HepG2 (cell line): ENCODE data around the gene RBP7. TPM values are rescaled to one million over a fixed set of nuclear protein-coding genes. Genes with fewer than 3 reads are reported as not detected.

Experiments used
- ATAC-seq: fragments of 200-7000 bp; cut with Tn5 transposase; 3 replicates; pipeline ENCODE4 v1.9.1; 2020; ENCODE audit warnings: mild to moderate bottlenecking, moderate library complexity
- BruUV-seq: library from RNA; stranded (reverse); fragments of 400-500 nt; replicated peaks from 2 replicates; lab custom pipeline; 2021; lab: Mats Ljungman, UMichigan
- CTCF ChIA-PET: fragments of 300-600 bp; formaldehyde crosslinking; extraction: SDS; loops from one replicate; lab custom pipeline; 2021; ENCODE audit warnings: low total read pairs, inconsistent platforms, low intra/inter-chr PET ratio; lab: Yijun Ruan, JAX
- POLR2A ChIA-PET: fragments of 350-600 bp; sonication (Branson Sonifier 250); formaldehyde crosslinking; loops from one replicate; lab custom pipeline; 2020; ENCODE audit warnings: antibody characterized with exemption, inconsistent platforms; lab: Yijun Ruan, JAX
- DNase-seq: peaks from one replicate; pipeline ENCODE4 v3.0.0-alpha.2; 2015; ENCODE audit warnings: low spot score
- FAIRE-seq: peaks from 3 replicates; lab custom pipeline; 2011; peaks lifted over from hg19 to GRCh38; lab: Jason Lieb, UNC
- H2AFZ ChIP-seq: one replicate; pipeline ENCODE4 v1.6.1; 2011; ENCODE audit warnings: low read length, inconsistent platforms
- H3K27ac ChIP-seq: fragments of 300-600 bp; 3 replicates; pipeline ENCODE4 v1.8.0; 2011; ENCODE audit warnings: mixed run types, mild to moderate bottlenecking, mixed read lengths, low read length, inconsistent platforms; ENCODE audit not compliant: insufficient read depth; ENCODE audit errors: extremely low read length
- H3K27me3 ChIP-seq, 2 experiments: fragments of 200-600 bp in 1 of 2; 2 replicates in 1 of 2; 3 replicates in 1 of 2; pipeline versions ENCODE4 v1.6.0 to v1.8.0; 2011; ENCODE audit warnings: low read length in 2 of 2, mild to moderate bottlenecking in 2 of 2, moderate library complexity in 2 of 2, inconsistent platforms in 1 of 2; ENCODE audit not compliant: insufficient read depth in 2 of 2, control insufficient read depth in 1 of 2
- H3K36me3 ChIP-seq, 2 experiments: fragments of 200-600 bp in 1 of 2; replicated peaks in 1 of 2; 2 replicates in 1 of 2; 3 replicates in 1 of 2; pipeline versions ENCODE4 v1.5.1 to v1.8.0; 2011; ENCODE audit warnings: low read length in 2 of 2, inconsistent platforms in 1 of 2; ENCODE audit not compliant: insufficient read depth in 2 of 2, control insufficient read depth in 1 of 2
- H3K4me1 ChIP-seq: 2 replicates; pipeline ENCODE4 v1.5.1; 2012; ENCODE audit warnings: low read length, inconsistent platforms; ENCODE audit not compliant: insufficient read depth
- H3K4me2 ChIP-seq: 2 replicates; pipeline ENCODE4 v1.6.0; 2011; ENCODE audit warnings: low read depth, low read length, inconsistent platforms
- H3K4me3 ChIP-seq, 3 experiments: fragments of 200-600 bp in 1 of 3; sonication (generic), shearing (Covaris generic) in 1 of 3; replicated peaks in 1 of 3; 2 replicates each; pipeline ENCODE4 v1.5.1; 2011 to 2016; ENCODE audit warnings: low read length in 3 of 3, inconsistent platforms in 2 of 3, low read depth in 2 of 3, mild to moderate bottlenecking in 2 of 3, control low read depth in 1 of 3, mixed read lengths in 1 of 3; ENCODE audit not compliant: insufficient read depth in 1 of 3
- H3K79me2 ChIP-seq: one replicate; pipeline ENCODE4 v1.6.1; 2011; ENCODE audit warnings: low read length, inconsistent platforms; ENCODE audit not compliant: insufficient read depth
- H3K9ac ChIP-seq: 2 replicates; pipeline ENCODE4 v1.6.0; 2011; ENCODE audit warnings: mild to moderate bottlenecking, low read depth, low read length, inconsistent platforms; ENCODE audit not compliant: insufficient read depth
- H3K9me3 ChIP-seq: 2 replicates; pipeline ENCODE4 v1.5.1; 2012; ENCODE audit warnings: mild to moderate bottlenecking, low read length
- H4K20me1 ChIP-seq: 2 replicates; pipeline ENCODE4 v1.6.0; 2011; ENCODE audit warnings: inconsistent platforms, mild to moderate bottlenecking, low read length, moderate library complexity; ENCODE audit not compliant: insufficient read depth
- HOXA3 ChIP-seq: sonication (generic); formaldehyde crosslinking; IDR thresholded peaks from 2 replicates; pipeline ENCODE4 v1.5.0; 2020; ENCODE audit warnings: missing genetic modification reagents
- IRF2 ChIP-seq: IDR thresholded peaks from 2 replicates; pipeline ENCODE4 v1.6.1; 2018; ENCODE audit warnings: missing genetic modification reagents, missing compliant biosample characterization
- JARID2 ChIP-seq: sonication (generic); formaldehyde crosslinking; IDR thresholded peaks from 2 replicates; pipeline ENCODE4 v1.8.1; 2023; ENCODE audit warnings: missing genetic modification reagents, inconsistent platforms; ENCODE audit not compliant: insufficient replicate concordance
- KDM2A ChIP-seq: sonication (generic); formaldehyde crosslinking; IDR thresholded peaks from 2 replicates; pipeline ENCODE4 v1.4.0; 2020; ENCODE audit warnings: low read depth, missing genetic modification reagents, borderline replicate concordance
- MYC ChIP-seq: sonication (generic); formaldehyde crosslinking; IDR thresholded peaks from 2 replicates; pipeline ENCODE4 v1.9.0; 2021; ENCODE audit warnings: missing genetic modification reagents, borderline replicate concordance
- NFE2L2 ChIP-seq: fragments of 150-350 bp; IDR thresholded peaks from 2 replicates; pipeline ENCODE4 v1.6.1; 2014; ENCODE audit warnings: low read length
- SP5 ChIP-seq: IDR thresholded peaks from 2 replicates; pipeline ENCODE4 v1.6.1; 2016; ENCODE audit warnings: low read depth, borderline replicate concordance
- SUZ12 ChIP-seq: fragments of 150-350 bp; IDR thresholded peaks from 2 replicates; pipeline ENCODE4 v1.6.1; 2014; ENCODE audit warnings: low read depth, low read length
- TARDBP ChIP-seq: sonication (generic); formaldehyde crosslinking; IDR thresholded peaks from 2 replicates; pipeline ENCODE4 v1.8.0; 2022; ENCODE audit warnings: mild to moderate bottlenecking, missing genetic modification reagents
- ZNF253 ChIP-seq: sonication (generic); formaldehyde crosslinking; IDR thresholded peaks from 2 replicates; pipeline ENCODE4 v1.8.0; 2022; ENCODE audit warnings: mild to moderate bottlenecking, missing genetic modification reagents, borderline replicate concordance
- ZNF317 ChIP-seq: sonication (generic); formaldehyde crosslinking; IDR thresholded peaks from 2 replicates; pipeline ENCODE4 v1.5.0; 2020; ENCODE audit warnings: mild to moderate bottlenecking, missing genetic modification reagents
- ZNF746 ChIP-seq: sonication (generic); formaldehyde crosslinking; IDR thresholded peaks from 2 replicates; pipeline ENCODE4 v1.8.0; 2022; ENCODE audit warnings: mild to moderate bottlenecking, missing genetic modification reagents
- ZNF850 ChIP-seq: sonication (generic); formaldehyde crosslinking; conservative IDR thresholded peaks from 2 replicates; pipeline ENCODE4 v1.9.0; 2021; ENCODE audit warnings: mild to moderate bottlenecking, missing genetic modification reagents
- ZNF883 ChIP-seq: sonication (generic); formaldehyde crosslinking; IDR thresholded peaks from 2 replicates; pipeline ENCODE4 v1.5.1; 2020; ENCODE audit warnings: mild to moderate bottlenecking, missing genetic modification reagents; ENCODE audit errors: not compliant biosample characterization
- WGBS: methylation state at CpG from one replicate; pipeline ENCODE4 v1.1.6; 2017; ENCODE audit warnings: low lambda C conversion rate; 5-methylcytosine and 5-hydroxymethylcytosine counted together
- in situ Hi-C: cut with HindIII; loops from 2 replicates; pipeline ENCODE4 v1.10.0; 2017; ENCODE audit warnings: low pct_unique_long_range_greater_than_20kb; ENCODE audit not compliant: extremely low pct_ligation_motif_present
- intact Hi-C: fragments of 100-400 bp; cut with micrococcal nuclease; formaldehyde crosslinking; loops from one replicate; pipeline ENCODE4 v1.10.0; 2022; ENCODE audit not compliant: unreplicated experiment
- polyA plus RNA-seq, 8 experiments: library from polyadenylated mRNA; depleted of rRNA in 3 of 8; stranded (reverse) in 7 of 8; unstranded in 1 of 8; fragments of >200 nt; fragmentation: Illumina TruSeq in 4 of 8; extraction: Trizol in 4 of 8; gene quantifications; 2 replicates each; pipeline versions ENCODE4 v1.2.1 to v1.2.3, GENCODE V29; 2011 to 2016; ENCODE audit warnings: low read depth in 4 of 8, missing spikeins in 1 of 8, mixed read lengths in 1 of 8; ENCODE audit not compliant: insufficient read depth in 1 of 8
- total RNA-seq, 5 experiments: library from RNA; depleted of rRNA; stranded (reverse); fragments of >200 nt; fragmentation: Illumina TruSeq; extraction: Trizol; gene quantifications; 2 replicates each; pipeline ENCODE4 v1.2.3, GENCODE V29; 2016; ENCODE audit warnings: low read depth in 1 of 5
- TF ChIP-seq, protein P1 (sequence below): sonication (generic); formaldehyde crosslinking; IDR thresholded peaks from 2 replicates; pipeline ENCODE4 v1.5.0; 2020; ENCODE audit warnings: missing genetic modification reagents
- TF ChIP-seq, protein P2 (sequence below), 2 experiments: sonication (generic) in 1 of 2; formaldehyde crosslinking in 1 of 2; IDR thresholded peaks; 2 replicates each; pipeline versions ENCODE4 v1.4.0 to v1.6.1; 2016 to 2020; ENCODE audit warnings: borderline replicate concordance in 1 of 2, low read depth in 1 of 2, mild to moderate bottlenecking in 1 of 2, missing genetic modification reagents in 1 of 2

RBP7 gene
- total and polyA plus RNA-seq, 2 of the 13 experiments (the other 11 are each of a cell fraction or from before 2014, with no cell fraction given): 1.6 to 2.0 TPM

DNA sequence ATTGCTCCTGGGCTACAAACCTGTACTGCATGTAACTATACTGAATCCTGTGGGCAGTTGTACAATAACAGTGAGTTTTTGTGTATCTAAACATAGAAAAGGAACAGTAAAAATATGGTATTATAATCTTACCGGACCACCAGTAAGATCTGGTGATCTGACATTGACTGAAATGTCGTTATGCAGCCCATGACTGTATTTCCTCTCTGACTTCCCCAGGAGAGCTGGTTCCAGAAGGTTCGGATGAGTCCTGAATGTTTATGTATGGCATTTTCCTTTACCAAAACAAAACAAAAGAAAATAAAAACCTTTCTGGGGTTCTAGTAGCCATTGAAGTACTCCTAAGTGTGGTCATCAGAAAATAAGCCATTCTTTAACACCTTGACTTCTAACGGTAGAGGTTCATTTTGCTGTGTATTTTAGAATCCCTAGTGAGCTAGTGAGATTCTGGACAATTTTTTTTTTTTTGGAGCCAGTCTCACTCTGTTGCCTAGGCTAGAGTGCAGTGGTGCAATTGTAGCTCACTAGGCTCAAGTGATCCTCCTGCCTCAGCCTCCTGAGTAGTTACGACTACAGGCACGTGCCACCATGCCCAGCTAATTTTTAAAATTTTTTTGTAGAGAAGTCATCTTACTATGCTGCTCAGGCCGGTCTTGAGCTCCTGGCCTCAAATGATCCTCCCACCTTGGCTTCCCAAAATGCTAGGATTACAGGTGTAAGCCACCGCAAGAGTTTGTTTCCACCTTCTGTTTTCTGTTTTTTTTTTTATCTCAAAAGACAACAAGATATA lies 63.5 kb downstream of the RBP7 start (continued):
- TF ChIP-seq ZNF253 (CRISPR knock-in tag) (no peak), HOXA3 (no peak)
- TF ChIP-seq, all 625 proteins: peak for 0

DNA sequence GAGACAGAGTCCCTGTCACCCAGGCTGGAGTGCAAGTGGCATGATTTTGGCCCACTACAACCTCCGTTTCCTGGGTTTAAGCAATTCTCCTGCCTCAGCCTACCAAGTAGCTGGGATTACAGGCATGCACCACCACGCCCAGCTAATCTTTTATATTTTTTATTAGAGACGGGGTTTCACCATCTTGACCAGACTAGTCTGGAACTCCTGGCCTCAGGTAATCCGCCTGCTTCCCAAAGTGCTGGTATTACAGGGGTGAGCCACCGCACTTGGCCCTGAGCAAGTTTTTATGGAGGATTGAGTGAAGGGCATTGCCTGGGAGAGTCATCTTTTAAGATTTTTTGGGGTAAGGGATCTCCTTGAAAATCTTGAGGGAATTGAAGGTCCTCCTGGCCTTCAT lies 64.2 kb downstream of the RBP7 start:
- ChIA-PET CTCF (no interaction called here), POLR2A (no interaction called here)
- no peaks in the 10 kb centered on the region for H3K9me3 ChIP-seq
- no peak for FAIRE-seq
- H3K9ac ChIP-seq: no peak overlapping the region
- peaks cover 13% of the 10 kb centered on the region for H4K20me1 ChIP-seq
- no peak overlapping the region for H3K27ac ChIP-seq
- H2AFZ ChIP-seq: no peak overlapping the region
- no TSS peak for BruUV-seq
- no peak overlapping the region for H3K4me3 ChIP-seq
- in situ Hi-C loops (no loop called here), intact Hi-C loops (no loop called here)
- ATAC-seq: no peak
- H3K4me1 ChIP-seq: peaks cover 20% of the 10 kb centered on the region
- peaks cover 28% of the 10 kb centered on the region for H3K79me2 ChIP-seq
- TF ChIP-seq IRF2 (no peak), ZNF317 (no peak), KDM2A (CRISPR knock-in tag) (no peak), ZNF850 (CRISPR knock-in tag) (no peak), ZNF883 (CRISPR knock-in tag) (no peak), JARID2 (CRISPR knock-in tag) (no peak), SUZ12 (no peak), ZNF746 (no peak), NFE2L2 (no peak), SP5 (CRISPR knock-in tag) (no peak), MYC (CRISPR knock-in tag) (no peak), TARDBP (CRISPR knock-in tag) (no peak)
- TF ChIP-seq, protein P1, sequence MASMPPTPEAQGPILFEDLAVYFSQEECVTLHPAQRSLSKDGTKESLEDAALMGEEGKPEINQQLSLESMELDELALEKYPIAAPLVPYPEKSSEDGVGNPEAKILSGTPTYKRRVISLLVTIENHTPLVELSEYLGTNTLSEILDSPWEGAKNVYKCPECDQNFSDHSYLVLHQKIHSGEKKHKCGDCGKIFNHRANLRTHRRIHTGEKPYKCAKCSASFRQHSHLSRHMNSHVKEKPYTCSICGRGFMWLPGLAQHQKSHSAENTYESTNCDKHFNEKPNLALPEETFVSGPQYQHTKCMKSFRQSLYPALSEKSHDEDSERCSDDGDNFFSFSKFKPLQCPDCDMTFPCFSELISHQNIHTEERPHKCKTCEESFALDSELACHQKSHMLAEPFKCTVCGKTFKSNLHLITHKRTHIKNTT (CRISPR knock-in tag): no peak
- TF ChIP-seq, protein P2, sequence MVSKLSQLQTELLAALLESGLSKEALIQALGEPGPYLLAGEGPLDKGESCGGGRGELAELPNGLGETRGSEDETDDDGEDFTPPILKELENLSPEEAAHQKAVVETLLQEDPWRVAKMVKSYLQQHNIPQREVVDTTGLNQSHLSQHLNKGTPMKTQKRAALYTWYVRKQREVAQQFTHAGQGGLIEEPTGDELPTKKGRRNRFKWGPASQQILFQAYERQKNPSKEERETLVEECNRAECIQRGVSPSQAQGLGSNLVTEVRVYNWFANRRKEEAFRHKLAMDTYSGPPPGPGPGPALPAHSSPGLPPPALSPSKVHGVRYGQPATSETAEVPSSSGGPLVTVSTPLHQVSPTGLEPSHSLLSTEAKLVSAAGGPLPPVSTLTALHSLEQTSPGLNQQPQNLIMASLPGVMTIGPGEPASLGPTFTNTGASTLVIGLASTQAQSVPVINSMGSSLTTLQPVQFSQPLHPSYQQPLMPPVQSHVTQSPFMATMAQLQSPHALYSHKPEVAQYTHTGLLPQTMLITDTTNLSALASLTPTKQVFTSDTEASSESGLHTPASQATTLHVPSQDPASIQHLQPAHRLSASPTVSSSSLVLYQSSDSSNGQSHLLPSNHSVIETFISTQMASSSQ (IDR thresholded peaks at IDR 0.05; ENCODE audit: low read depth): no peak
- TF ChIP-seq, protein P2 (CRISPR knock-in tag; IDR thresholded peaks at IDR 0.05; ENCODE audit: borderline replicate concordance): no peak
- H3K27me3 ChIP-seq: no peaks in the 10 kb centered on the region
- WGBS: 96% methylated on average over 5 of the region's 5 CpGs
- H3K36me3 ChIP-seq: peaks cover 3 to 9% of the 10 kb centered on the region in 2 experiments; a peak in 2 of 5 replicates
- DNase-seq: no peak
- H3K4me2 ChIP-seq: no peak overlapping the region
